H1 (cell line): ENCODE results near the gene ZNF101. TPM values are rescaled to one million over a fixed set of nuclear protein-coding genes. Genes with fewer than 3 reads are reported as not detected.
"Not testable (repeated sequence)": the region's sequence is repeated elsewhere in the genome, so short reads cannot be mapped to it uniquely, and the experiment has no call there.

Experiments
- CTCF ChIA-PET: fragments of 300-600 bp; sonication (Branson Sonifier 250); formaldehyde crosslinking; loops from one replicate; lab custom pipeline; 2021; ENCODE audit not compliant: partially characterized antibody; lab: Charles Lee
- POLR2A ChIA-PET: fragments of 300-600 bp; sonication (Branson Sonifier 250); formaldehyde crosslinking; loops from one replicate; lab custom pipeline; 2021; ENCODE audit warnings: inconsistent platforms; ENCODE audit not compliant: partially characterized antibody; lab: Charles Lee
- DNase-seq, 2 experiments: peaks; one replicate each; pipeline versions ENCODE4 v3.0.0 to v3.0.0-alpha.2; 2010 to 2022; ENCODE audit warnings: low spot score in 2 of 2, low read depth in 1 of 2, mixed read lengths in 1 of 2
- FAIRE-seq: peaks from 2 replicates; lab custom pipeline; 2011; peaks lifted over from hg19 to GRCh38; lab: Jason Lieb, UNC
- H2AFZ ChIP-seq: 2 replicates; pipeline ENCODE4 v1.8.1; 2012; ENCODE audit warnings: low read length, inconsistent platforms
- H2AK5ac ChIP-seq: 2 replicates; pipeline ENCODE4 v1.6.1; 2013; ENCODE audit warnings: low read depth, low read length
- H2BK120ac ChIP-seq: replicated peaks from 2 replicates; pipeline ENCODE3; 2013; ENCODE audit warnings: low read depth, low read length, inconsistent platforms
- H2BK12ac ChIP-seq: 2 replicates; pipeline ENCODE4 v1.6.1; 2013; ENCODE audit warnings: low read depth, low read length
- H2BK15ac ChIP-seq: 2 replicates; pipeline ENCODE4 v1.6.1; 2013; ENCODE audit warnings: low read length
- H2BK20ac ChIP-seq: 2 replicates; pipeline ENCODE4 v1.6.1; 2013; ENCODE audit warnings: low read length
- H2BK5ac ChIP-seq: 2 replicates; pipeline ENCODE4 v1.6.1; 2013; ENCODE audit warnings: low read depth, low read length
- H3K14ac ChIP-seq: 2 replicates; pipeline ENCODE4 v1.6.1; 2013; ENCODE audit warnings: inconsistent platforms; ENCODE audit not compliant: insufficient read length
- H3K18ac ChIP-seq: 2 replicates; pipeline ENCODE4 v1.6.1; 2013; ENCODE audit warnings: low read length; ENCODE audit errors: extremely low read depth
- H3K23ac ChIP-seq: 2 replicates; pipeline ENCODE4 v1.6.1; 2013; ENCODE audit warnings: inconsistent platforms; ENCODE audit not compliant: insufficient read length
- H3K23me2 ChIP-seq: 2 replicates; pipeline ENCODE4 v1.6.1; 2013; ENCODE audit warnings: low read depth, low read length
- H3K27ac ChIP-seq: 2 replicates; pipeline ENCODE4 v1.6.1; 2011; ENCODE audit warnings: low read depth, low read length, inconsistent platforms
- H3K27me3 ChIP-seq, 4 experiments: replicated peaks in 1 of 4; 1 replicate in 1 of 4; 2 replicates in 3 of 4; pipeline versions ENCODE4 v1.6.1 to v1.8.1; 2011 to 2013; ENCODE audit warnings: low read length in 3 of 4, mild to moderate bottlenecking in 3 of 4, inconsistent platforms in 2 of 4, mixed read lengths in 2 of 4, moderate library complexity in 1 of 4; ENCODE audit not compliant: control insufficient read depth in 3 of 4, insufficient read depth in 3 of 4; ENCODE audit errors: extremely low read depth in 1 of 4
- H3K36me3 ChIP-seq, 4 experiments: 2 replicates each; pipeline versions ENCODE4 v1.6.1 to v1.8.1; 2011 to 2013; ENCODE audit warnings: mild to moderate bottlenecking in 4 of 4, low read length in 3 of 4, moderate library complexity in 2 of 4, control low read depth in 1 of 4, inconsistent platforms in 1 of 4; ENCODE audit not compliant: insufficient read depth in 4 of 4, control insufficient read depth in 2 of 4
- H3K4ac ChIP-seq: replicated peaks from 2 replicates; pipeline ENCODE3; 2013; ENCODE audit warnings: low read length, low read depth, mixed read lengths, inconsistent platforms; ENCODE audit not compliant: insufficient read length
- H3K4me1 ChIP-seq, 4 experiments: replicated peaks in 1 of 4; 1 replicate in 1 of 4; 2 replicates in 3 of 4; pipeline versions ENCODE4 v1.6.1 to v1.8.1; 2011 to 2013; ENCODE audit warnings: low read length in 3 of 4, inconsistent platforms in 2 of 4, mixed read lengths in 1 of 4; ENCODE audit not compliant: insufficient read depth in 4 of 4, control insufficient read depth in 3 of 4
- H3K4me2 ChIP-seq, 2 experiments: 2 replicates each; pipeline versions ENCODE4 v1.6.1 to v1.8.1; 2011 to 2013; ENCODE audit warnings: low read depth in 2 of 2, low read length in 2 of 2, control low read depth in 1 of 2, inconsistent platforms in 1 of 2, mild to moderate bottlenecking in 1 of 2; ENCODE audit not compliant: insufficient read depth in 1 of 2
- H3K4me3 ChIP-seq, 4 experiments: fragments of 200-600, 300-600 bp in 1 of 4; sonication (generic), shearing (Covaris generic), sonication (Bioruptor Twin) in 1 of 4; 2 replicates each; pipeline versions ENCODE4 v1.5.1 to v1.8.1; 2011 to 2016; ENCODE audit warnings: low read length in 4 of 4, low read depth in 3 of 4, control low read depth in 2 of 4, inconsistent platforms in 2 of 4, mild to moderate bottlenecking in 2 of 4, mixed read lengths in 1 of 4, moderate library complexity in 1 of 4; ENCODE audit not compliant: insufficient read depth in 2 of 4; ENCODE audit errors: extremely low read depth in 1 of 4
- H3K56ac ChIP-seq: replicated peaks from 2 replicates; pipeline ENCODE3; 2013; ENCODE audit warnings: low read depth, mild to moderate bottlenecking, mixed read lengths, low read length, inconsistent platforms; ENCODE audit not compliant: insufficient read length
- H3K79me1 ChIP-seq: 2 replicates; pipeline ENCODE4 v1.6.1; 2013; ENCODE audit warnings: low read depth, low read length, control low read depth
- H3K79me2 ChIP-seq, 2 experiments: 2 replicates each; pipeline versions ENCODE4 v1.6.1 to v1.8.1; 2012 to 2013; ENCODE audit warnings: low read length in 2 of 2, mild to moderate bottlenecking in 2 of 2, inconsistent platforms in 1 of 2; ENCODE audit not compliant: insufficient read depth in 2 of 2, control insufficient read depth in 1 of 2
- H3K9ac ChIP-seq, 4 experiments: replicated peaks in 1 of 4; 1 replicate in 1 of 4; 2 replicates in 3 of 4; pipeline versions ENCODE4 v1.6.1 to v1.8.1; 2011 to 2013; ENCODE audit warnings: low read depth in 3 of 4, low read length in 3 of 4, control low read depth in 2 of 4, mild to moderate bottlenecking in 2 of 4, moderate library complexity in 2 of 4, inconsistent platforms in 1 of 4; ENCODE audit errors: extremely low read depth in 1 of 4
- H3K9me3 ChIP-seq, 2 experiments: 2 replicates each; pipeline versions ENCODE4 v1.6.1 to v1.8.1; 2012 to 2013; ENCODE audit warnings: mild to moderate bottlenecking in 2 of 2, moderate library complexity in 2 of 2, control low read depth in 1 of 2, inconsistent platforms in 1 of 2, low read depth in 1 of 2, low read length in 1 of 2, mixed read lengths in 1 of 2; ENCODE audit not compliant: insufficient read depth in 2 of 2
- H4K20me1 ChIP-seq, 2 experiments: replicated peaks in 1 of 2; 2 replicates each; pipeline versions ENCODE3 to v1.8.1; 2011 to 2013; ENCODE audit warnings: inconsistent platforms in 2 of 2, low read length in 2 of 2, mild to moderate bottlenecking in 1 of 2; ENCODE audit not compliant: insufficient read depth in 2 of 2, control insufficient read depth in 1 of 2
- H4K5ac ChIP-seq: 2 replicates; pipeline ENCODE4 v1.6.1; 2013; ENCODE audit warnings: low read length, low read depth, mixed read lengths, inconsistent platforms; ENCODE audit not compliant: insufficient read length
- H4K8ac ChIP-seq: 2 replicates; pipeline ENCODE4 v1.8.0; 2013; ENCODE audit warnings: mild to moderate bottlenecking, moderate library complexity, low read length, inconsistent platforms; ENCODE audit not compliant: insufficient read depth; ENCODE audit errors: extremely low read depth
- H4K91ac ChIP-seq: replicated peaks from 2 replicates; pipeline ENCODE3; 2013; ENCODE audit warnings: low read length, mixed read lengths, inconsistent platforms; ENCODE audit not compliant: insufficient read length
- WGBS, 2 experiments: shearing (Covaris generic) in 1 of 2; methylation state at CpG; one replicate each; pipeline versions ENCODE4 v1.1.6 to v1.1.7; 2013 to 2015; ENCODE audit warnings: low lambda C conversion rate in 2 of 2, mixed read lengths in 2 of 2, inconsistent platforms in 1 of 2, low coverage in 1 of 2, missing lambda C conversion rate in 1 of 2; ENCODE audit not compliant: insufficient replicate concordance in 2 of 2, insufficient coverage in 1 of 2, insufficient read length in 1 of 2; ENCODE audit errors: extremely low coverage in 1 of 2, missing lambda C conversion rate in 1 of 2; 5-methylcytosine and 5-hydroxymethylcytosine counted together
- polyA plus RNA-seq, 7 experiments: library from polyadenylated mRNA; depleted of rRNA in 3 of 7; stranded (reverse) in 5 of 7; unstranded in 2 of 7; fragments of >200 nt in 5 of 7; fragments of 200-250 nt in 2 of 7; gene quantifications; 1 replicate in 5 of 7; 2 replicates in 1 of 7; 4 replicates in 1 of 7; pipeline versions ENCODE4 v1.2.1 to v1.2.3, GENCODE V29; 2011 to 2013; ENCODE audit warnings: missing spikeins in 2 of 7, mixed read lengths in 2 of 7
- total RNA-seq: library from RNA; stranded (reverse); fragmentation: NEBNext Ultra II Directional; extraction: Animal tissue kit (Norgen Biotek cat#: 25700); gene quantifications from 2 replicates; pipeline ENCODE4 v1.2.1, GENCODE V29; 2021

The ZNF101 gene
- total and polyA plus RNA-seq, 2 of the 8 experiments (the other 6 are each of a cell fraction or from before 2014, with no cell fraction given), result 13.0 to 50.9 TPM

DNA sequence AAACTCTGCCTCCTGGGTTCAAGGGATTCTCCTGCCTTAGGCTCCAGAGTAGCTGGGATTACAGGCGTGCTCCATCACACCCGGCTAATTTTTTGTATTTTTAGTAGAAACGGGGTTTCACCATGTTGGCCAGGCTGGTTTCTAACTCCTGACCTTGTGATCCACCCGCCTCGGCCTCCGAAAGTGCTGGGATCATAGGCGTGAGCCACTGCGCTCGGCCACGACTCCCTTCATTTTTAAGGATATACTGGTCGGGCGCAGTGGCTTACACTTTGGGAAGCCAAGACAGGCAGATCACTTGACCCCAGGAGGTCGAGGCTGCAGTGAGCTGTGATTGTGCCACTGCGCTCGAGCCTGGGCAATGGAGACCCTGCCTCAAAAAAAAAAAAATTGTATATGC, 17.5 kb downstream of the ZNF101 start:
- H3K4ac ChIP-seq, H4K5ac ChIP-seq, H3K4me3 ChIP-seq, H3K9me3 ChIP-seq, H3K27me3 ChIP-seq, H2BK120ac ChIP-seq, H3K14ac ChIP-seq, H3K9ac ChIP-seq, H2BK15ac ChIP-seq, H4K91ac ChIP-seq, H3K4me1 ChIP-seq, H3K23ac ChIP-seq, H3K23me2 ChIP-seq, H3K79me1 ChIP-seq, H3K4me2 ChIP-seq, H4K20me1 ChIP-seq, H3K79me2 ChIP-seq, H2BK5ac ChIP-seq, DNase-seq, H2AFZ ChIP-seq, FAIRE-seq, H2BK20ac ChIP-seq, H4K8ac ChIP-seq, H3K27ac ChIP-seq, H2BK12ac ChIP-seq, H2AK5ac ChIP-seq, H3K56ac ChIP-seq, H3K18ac ChIP-seq: not testable (repeated sequence)
- ChIA-PET CTCF (interaction anchor here (0.8 kb wide), 1 partner anchor 10 kb away, joined by 3 read pairs; no protein-coding TSS in a partner anchor), POLR2A (interaction anchor here (0.7 to 2.6 kb wide), 8 partner anchors 8 to 215 kb away, joined by 3 to 6 read pairs (median 4); partner anchors contain the start of genes ZNF14, ZNF253 and ZNF93)
- WGBS, 2 experiments, result 92% methylated on average over 15 of the region's 15 CpGs; no CpG with 5 or more reads in 1 of the 2 experiments
- peaks cover 0 to 10% (median 3%) of the 10 kb centered on the region in 4 experiments; a peak in 4 of 8 replicates for H3K36me3 ChIP-seq
